GM13977 (cell line): ENCODE measurements around the gene PTPRM.

Experiments used
- DNase-seq: peaks from one replicate; pipeline ENCODE4 v3.0.0; 2012; ENCODE audit warnings: low spot score
- CTCF ChIP-seq: IDR thresholded peaks from 2 replicates; pipeline ENCODE4 v1.5.1; 2012; ENCODE audit warnings: mild to moderate bottlenecking, control low read depth; ENCODE audit not compliant: insufficient read depth; ENCODE audit errors: extremely low read depth, missing control alignments
- in situ Hi-C: fragments of 300-500 bp; cut with MboI; formaldehyde crosslinking; loops from one replicate; pipeline ENCODE4 v1.12.0; 2022; ENCODE audit warnings: low sequenced_read_pairs, low pct_unique_long_range_greater_than_20kb, mixed read lengths, inconsistent platforms; ENCODE audit not compliant: unreplicated experiment

Gene PTPRM

DNA sequence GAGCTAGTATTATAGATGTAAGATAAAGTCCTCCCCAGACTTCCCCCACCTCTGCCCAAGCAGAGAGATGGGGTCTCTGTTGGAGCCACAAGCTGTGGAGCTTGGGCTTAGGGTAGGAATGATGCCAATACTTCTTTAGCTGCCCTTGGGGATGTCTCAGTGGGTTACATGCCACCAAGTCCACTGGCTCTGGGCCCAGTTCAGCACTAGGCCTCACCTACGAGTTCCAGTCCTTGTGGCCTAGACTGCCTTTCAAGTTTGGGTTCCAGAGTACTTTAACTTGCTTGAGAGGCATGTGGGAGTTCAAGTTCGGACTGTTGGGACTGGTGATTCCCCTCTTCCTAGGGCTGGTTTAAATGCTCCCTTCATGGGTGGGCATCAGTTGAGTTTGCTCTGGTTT is 272.4 kb downstream of the PTPRM start:
- TF ChIP-seq CTCF = no peak
- in situ Hi-C loops = no loop called here
- DNase-seq = no peak

GRCh38 chr18:7840411-7840810 is 273.3 kb downstream of the PTPRM start:
- no peak for TF ChIP-seq CTCF
- in situ Hi-C loops = no loop called here
- no peak for DNase-seq

DNA sequence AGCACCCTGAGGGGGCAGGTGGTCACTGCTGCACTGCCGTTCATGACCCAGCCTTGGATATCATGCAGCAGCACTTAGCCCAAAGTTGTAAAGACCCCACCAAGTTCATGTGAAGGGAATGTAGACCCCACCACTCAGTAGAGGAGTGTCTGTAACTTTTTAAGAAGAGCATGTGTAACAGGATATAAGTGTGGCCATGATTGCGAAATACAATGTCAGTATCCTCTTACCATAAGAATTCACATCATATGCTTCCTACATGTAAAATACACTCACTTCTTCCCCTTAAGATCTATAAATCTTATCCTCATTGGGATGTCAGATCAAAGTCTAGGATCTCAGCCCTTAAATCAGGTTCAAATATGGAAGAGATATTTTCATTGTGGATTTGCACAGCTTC is 276.9 kb downstream of the PTPRM start:
- no peak for TF ChIP-seq CTCF
- DNase-seq = no peak
- in situ Hi-C loops = no loop called here

- TF ChIP-seq CTCF = no peak
- in situ Hi-C loops = no loop called here
- no peak for DNase-seq
Observed at GRCh38 chr18:7844418-7844817, 277.3 kb downstream of the PTPRM start.

GRCh38 chr18:7846335-7846734 is 279.2 kb downstream of the PTPRM start:
- in situ Hi-C loops = no loop called here
- no peak for TF ChIP-seq CTCF
- DNase-seq = no peak

GRCh38 chr18:7847357-7848053 is 280.4 kb downstream of the PTPRM start:
- DNase-seq = no peak
- in situ Hi-C loops = no loop called here
- TF ChIP-seq CTCF = no peak
